ENCODE data around the gene STIM1.

GRCh38 chr11:3824714-3825472 lies 30.6 kb upstream of the STIM1 start:
- peak; percentile 71 to 88 (median 77) for TF ChIP-seq CTCF (IDR thresholded peaks at IDR 0.05)
- no peak for TF ChIP-seq POLR2A (IDR thresholded peaks at IDR 0.05)

All from Peyer's patch (tissue), 4 donors.